SKM-1 treated with dmso at 0.1 percent for 144 hours (cell line): ENCODE measurements around the gene TF.
"Not testable (repeated sequence)": the region's sequence is repeated elsewhere in the genome, so short reads cannot be mapped to it uniquely, and the experiment has no call there.

ENCODE experiments used
- DNase-seq: peaks from one replicate; lab custom pipeline; 2025; ENCODE audit not compliant: unreplicated experiment; lab: John Stamatoyannopoulos, UW

The TF gene

DNA sequence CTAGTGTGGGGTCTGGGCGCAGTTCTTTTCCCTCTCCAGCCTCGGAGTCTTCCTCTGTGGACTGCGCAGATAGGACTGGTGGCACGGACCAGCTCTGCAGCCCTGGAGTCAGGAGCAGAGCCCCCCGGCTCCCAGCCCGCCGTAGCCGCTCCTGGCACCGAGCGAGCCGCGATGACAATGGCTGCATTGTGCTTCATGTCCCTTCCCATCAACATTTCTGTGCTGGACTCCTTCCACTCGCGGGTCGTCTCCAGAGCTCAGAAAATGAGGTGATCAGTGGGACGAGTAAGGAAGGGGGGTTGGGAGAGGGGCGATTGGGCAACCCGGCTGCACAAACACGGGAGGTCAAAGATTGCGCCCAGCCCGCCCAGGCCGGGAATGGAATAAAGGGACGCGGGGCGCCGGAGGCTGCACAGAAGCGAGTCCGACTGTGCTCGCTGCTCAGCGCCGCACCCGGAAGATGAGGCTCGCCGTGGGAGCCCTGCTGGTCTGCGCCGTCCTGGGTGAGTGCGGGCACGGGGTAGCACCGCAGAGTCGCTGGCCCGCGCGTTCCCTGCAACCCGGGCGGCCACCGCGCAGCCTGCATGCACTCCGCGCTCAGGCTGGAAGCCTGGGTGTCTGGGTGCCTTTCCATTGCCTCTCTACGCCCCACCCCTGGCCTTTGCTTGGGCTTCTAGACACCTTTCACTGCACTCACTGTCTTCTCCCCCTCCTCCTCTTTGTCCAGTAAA lies at the start of gene TF:
Gene TF, plus strand, starts transcription at position 413 of the 731 bp plus-strand sequence. Its CDS starts 48 bp downstream, at position 461.
- no peak for DNase-seq

GRCh38 chr3:133697960-133698359 lies 48.2 kb upstream of the TF start:
- no peak for DNase-seq

GRCh38 chr3:133699467-133699866 lies 46.7 kb upstream of the TF start:
- no peak for DNase-seq

- no peak for DNase-seq
Observed at GRCh38 chr3:133699903-133700302, 46.3 kb upstream of the TF start.

- no peak for DNase-seq
Observed at GRCh38 chr3:133700351-133700750, 45.8 kb upstream of the TF start.

GRCh38 chr3:133701435-133702358 lies 44.5 kb upstream of the TF start:
- DNase-seq: no peak

GRCh38 chr3:133703915-133704314 lies 42.3 kb upstream of the TF start:
- peak; percentile 24 for DNase-seq

DNA sequence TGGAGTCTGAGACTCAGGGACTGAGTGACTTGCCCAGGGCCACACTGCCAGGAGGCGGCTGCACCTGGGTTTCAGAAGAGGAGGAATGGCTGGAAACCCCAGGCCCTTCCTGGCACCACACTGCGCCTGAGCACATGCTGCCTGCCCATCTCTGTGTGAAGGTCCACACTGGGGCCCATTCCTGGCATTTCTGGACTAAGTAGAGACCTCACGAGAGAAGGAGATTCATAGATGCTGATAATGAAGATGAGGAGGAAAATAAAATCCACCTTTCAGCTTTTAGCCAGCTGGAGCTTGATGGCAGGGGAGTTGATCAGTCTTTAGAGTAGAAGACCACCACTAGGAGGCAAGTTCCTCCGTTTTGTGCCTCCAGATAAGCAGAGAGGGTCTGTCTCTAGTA lies 40.2 kb upstream of the TF start:
- DNase-seq: no peak

GRCh38 chr3:133709139-133709750 lies 36.9 kb upstream of the TF start:
- DNase-seq: peak; percentile 8

DNA sequence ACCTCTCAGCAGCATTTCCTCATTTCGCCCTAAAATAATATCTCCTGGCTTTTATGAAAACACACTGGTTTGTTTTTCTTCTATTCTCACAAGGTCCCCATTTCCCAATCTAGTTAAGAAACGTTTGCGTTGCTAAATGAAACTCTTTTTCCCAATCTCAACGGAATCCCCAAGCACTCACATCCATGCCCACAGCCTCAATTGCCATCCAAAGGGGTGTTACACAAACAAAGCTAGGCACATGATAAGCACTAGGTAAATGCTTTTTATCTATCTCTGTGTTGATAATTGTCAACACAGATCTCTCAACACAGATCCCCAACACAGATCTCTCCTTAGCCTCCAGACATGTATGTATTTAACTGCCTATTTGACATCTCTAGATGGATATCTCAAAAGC lies 35.2 kb upstream of the TF start:
- no peak for DNase-seq

GRCh38 chr3:133712017-133712416 lies 34.2 kb upstream of the TF start:
- DNase-seq: no peak

GRCh38 chr3:133713347-133713746 lies 32.8 kb upstream of the TF start:
- no peak for DNase-seq

- no peak for DNase-seq
Observed at GRCh38 chr3:133717424-133717823, 28.8 kb upstream of the TF start.

- no peak for DNase-seq
Observed at GRCh38 chr3:133722935-133723334, 23.3 kb upstream of the TF start.

DNA sequence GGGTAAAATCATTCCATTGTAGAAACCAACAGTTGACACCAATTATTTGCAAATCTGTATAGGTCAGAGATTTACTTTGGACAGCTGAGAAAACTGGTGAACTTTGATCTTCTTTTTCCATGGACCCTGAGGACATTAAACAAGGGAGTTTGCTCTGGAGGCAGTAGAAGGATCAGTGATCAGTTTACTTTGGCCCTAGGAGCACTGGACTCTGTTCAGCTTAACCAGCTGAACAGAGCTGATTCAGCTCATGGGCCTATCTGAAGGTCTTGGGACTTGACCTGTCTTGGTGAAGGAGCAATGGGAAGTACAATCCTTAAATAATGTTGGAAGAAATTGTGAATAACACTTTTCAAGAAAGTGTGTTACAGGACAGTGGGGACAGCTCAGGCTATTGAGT lies 15.2 kb upstream of the TF start:
- DNase-seq: no peak

DNA sequence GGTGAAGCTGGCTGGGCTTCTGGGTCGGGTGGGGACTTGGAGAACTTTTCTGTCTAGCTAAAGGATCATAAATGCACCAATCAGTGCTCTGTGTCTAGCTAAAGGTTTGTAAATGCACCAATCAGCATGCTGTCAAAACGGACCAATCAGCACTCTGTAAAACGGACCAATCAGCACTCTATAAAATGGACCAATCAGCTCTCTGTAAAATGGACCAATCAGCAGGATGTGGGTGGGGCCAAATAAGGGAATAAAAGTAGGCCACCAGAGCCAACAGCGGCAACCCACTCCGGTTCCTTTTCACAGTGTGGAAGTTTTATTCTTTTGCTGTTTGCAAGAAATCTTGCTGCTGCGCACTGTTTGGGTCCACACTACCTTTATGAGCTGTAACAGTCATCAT lies 14.0 kb upstream of the TF start:
- DNase-seq: not testable (repeated sequence)

GRCh38 chr3:133733226-133733625 lies 13.0 kb upstream of the TF start:
- DNase-seq: no peak

DNA sequence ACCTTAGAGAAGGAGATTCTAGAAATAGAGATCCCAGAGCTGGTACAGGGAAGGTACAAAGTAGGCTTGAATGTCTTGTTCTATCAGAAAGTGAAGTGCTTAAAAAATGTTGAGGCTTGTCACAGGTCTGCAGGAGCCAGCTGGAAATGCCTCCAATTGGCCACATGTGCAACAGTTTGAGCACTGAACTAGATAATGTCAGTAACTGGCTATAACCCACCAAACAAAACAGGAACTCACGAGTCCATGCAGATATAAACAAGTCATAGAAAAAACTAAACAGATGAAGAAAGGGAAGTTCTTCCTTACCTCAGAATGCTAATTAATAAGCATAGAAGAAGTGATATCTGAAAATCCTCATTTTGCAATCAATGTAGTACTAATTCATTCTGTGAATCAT lies 11.9 kb upstream of the TF start:
- DNase-seq: no peak

GRCh38 chr3:133742351-133743091 lies 3.7 kb upstream of the TF start:
- no peak for DNase-seq

- DNase-seq: no peak
Observed at GRCh38 chr3:133744241-133744640, 2.0 kb upstream of the TF start.

DNA sequence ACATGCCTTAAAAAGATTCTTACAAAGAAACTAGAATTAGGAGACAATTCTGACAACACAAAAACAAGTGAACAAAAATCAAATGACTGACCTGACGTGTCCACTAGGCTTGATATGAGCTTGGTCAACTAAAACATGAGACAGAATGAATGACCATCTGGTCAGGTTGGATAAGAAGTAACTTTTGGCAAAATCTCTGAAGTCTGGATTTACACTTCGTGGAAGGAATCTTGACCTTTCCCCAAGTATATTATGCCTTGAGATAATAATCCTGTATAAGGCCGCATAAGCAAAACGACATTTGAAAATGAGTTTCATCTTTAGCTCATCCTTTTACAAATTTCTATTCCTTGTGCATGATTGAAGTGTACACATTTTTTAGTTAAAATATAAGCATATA lies 1.1 kb upstream of the TF start:
- DNase-seq: no peak
